Sciatic nerve (tissue), 2 donors: Measurements from ENCODE around the gene TSC22D2. TPM values are rescaled to one million over a fixed set of nuclear protein-coding genes. Genes with fewer than 3 reads are reported as not detected.

Experiments used
- ATAC-seq: fragments of 200-7000 bp; cut with Tn5 transposase; one replicate; pipeline ENCODE4 v1.9.1; 2020; ENCODE audit warnings: mild to moderate bottlenecking, moderate library complexity
- DNase-seq: peaks from one replicate; pipeline ENCODE4 v3.0.0-alpha.2; 2020; ENCODE audit warnings: low spot score
- intact Hi-C: fragments of 100-400 bp; cut with DNase I; formaldehyde crosslinking; loops from one replicate; pipeline ENCODE4 v1.14.2; 2022
- total RNA-seq: library from RNA; stranded (reverse); fragmentation: NEBNext Ultra II Directional; extraction: Animal tissue kit (Norgen Biotek cat#: 25700); gene quantifications from one replicate; pipeline ENCODE4 v1.2.1, GENCODE V29; 2021
- donor health status: DM: no; HTN: no; CAD: no.
- donor health status: DM: no; HTN: no; CAD: no.

The TSC22D2 gene
- total RNA-seq, 1 donor from 2014 or later: 30.6 TPM

DNA sequence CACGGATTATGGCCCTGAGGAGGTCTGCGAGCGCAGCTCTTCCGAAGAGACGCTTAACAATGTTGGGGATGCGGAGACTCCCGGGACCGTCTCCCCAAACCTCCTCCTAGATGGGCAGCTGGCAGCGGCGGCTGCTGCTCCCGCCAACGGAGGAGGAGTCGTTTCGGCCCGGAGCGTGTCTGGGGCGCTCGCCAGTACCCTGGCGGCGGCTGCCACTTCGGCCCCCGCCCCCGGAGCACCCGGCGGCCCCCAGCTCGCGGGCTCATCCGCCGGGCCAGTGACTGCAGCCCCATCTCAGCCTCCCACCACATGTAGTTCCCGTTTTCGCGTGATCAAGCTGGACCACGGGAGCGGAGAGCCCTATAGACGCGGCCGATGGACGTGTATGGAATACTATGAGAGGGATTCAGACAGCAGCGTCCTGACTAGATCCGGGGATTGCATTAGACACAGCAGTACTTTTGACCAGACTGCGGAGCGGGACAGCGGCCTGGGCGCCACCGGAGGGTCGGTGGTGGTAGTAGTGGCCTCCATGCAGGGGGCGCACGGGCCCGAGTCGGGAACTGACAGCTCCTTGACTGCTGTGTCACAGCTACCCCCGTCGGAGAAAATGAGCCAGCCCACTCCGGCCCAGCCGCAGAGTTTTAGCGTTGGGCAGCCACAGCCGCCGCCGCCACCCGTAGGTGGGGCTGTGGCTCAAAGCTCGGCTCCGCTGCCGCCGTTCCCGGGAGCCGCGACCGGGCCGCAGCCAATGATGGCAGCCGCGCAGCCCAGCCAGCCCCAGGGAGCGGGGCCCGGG lies 1.6 kb downstream of the TSC22D2 start:
- DNase-seq: peak; percentile 88
- intact Hi-C loops: no loop called here
- ATAC-seq: peak; percentile 49

DNA sequence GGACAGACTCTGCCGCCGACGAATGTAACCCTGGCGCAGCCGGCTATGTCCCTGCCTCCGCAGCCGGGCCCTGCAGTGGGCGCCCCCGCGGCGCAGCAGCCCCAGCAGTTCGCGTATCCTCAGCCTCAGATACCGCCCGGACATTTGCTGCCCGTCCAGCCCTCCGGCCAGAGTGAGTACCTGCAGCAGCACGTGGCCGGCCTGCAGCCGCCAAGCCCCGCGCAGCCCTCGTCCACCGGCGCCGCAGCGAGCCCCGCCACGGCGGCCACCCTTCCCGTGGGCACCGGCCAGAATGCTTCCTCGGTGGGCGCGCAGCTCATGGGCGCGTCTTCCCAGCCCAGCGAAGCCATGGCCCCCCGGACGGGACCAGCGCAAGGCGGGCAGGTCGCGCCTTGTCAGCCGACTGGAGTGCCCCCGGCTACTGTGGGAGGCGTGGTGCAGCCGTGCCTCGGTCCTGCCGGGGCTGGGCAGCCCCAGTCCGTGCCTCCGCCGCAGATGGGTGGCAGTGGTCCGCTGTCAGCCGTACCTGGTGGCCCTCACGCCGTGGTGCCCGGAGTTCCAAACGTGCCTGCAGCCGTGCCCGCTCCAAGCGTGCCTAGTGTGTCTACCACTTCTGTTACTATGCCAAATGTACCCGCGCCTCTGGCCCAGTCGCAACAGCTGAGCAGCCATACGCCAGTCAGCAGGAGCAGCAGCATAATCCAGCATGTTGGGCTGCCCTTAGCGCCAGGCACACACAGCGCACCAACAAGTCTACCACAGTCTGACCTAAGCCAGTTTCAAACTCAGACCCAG lies 2.4 kb downstream of the TSC22D2 start:
- ATAC-seq (no peak), DNase-seq (peak; percentile 66)
- intact Hi-C loops: no loop called here

DNA sequence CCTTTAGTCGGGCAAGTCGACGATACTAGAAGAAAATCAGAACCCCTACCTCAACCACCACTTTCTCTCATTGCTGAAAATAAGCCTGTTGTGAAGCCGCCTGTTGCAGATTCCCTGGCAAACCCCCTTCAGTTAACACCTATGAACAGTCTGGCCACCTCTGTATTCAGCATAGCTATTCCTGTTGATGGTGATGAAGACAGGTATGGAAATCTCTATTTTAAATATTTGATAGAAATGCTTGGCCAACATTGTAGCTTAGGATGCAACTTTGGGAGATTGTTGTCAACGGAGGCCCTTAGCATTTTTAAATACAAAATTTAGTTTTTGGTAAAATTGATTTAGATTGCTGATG lies 3.0 kb downstream of the TSC22D2 start:
- DNase-seq (no peak), ATAC-seq (no peak)
- intact Hi-C loops: no loop called here

DNA sequence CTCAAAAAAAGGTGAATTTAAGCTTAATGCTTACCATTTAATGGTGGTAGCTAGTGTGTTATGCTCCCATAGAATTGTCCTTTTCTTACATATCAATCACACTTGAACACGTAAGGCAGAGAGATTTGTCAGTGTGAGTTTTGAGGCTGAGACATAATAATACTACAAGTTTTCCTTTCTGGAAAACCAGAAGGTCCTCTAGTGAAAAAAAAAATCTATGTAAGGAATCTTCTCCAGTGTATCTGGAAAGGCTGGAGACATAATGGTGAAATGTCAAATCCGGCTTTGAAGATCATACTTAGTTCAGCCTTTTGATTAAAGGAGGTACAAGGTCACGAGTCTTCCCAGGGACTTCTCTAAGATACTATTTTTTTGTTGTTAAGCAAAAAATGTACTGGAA lies 3.4 kb downstream of the TSC22D2 start:
- DNase-seq: no peak
- intact Hi-C loops: no loop called here
- ATAC-seq: no peak

DNA sequence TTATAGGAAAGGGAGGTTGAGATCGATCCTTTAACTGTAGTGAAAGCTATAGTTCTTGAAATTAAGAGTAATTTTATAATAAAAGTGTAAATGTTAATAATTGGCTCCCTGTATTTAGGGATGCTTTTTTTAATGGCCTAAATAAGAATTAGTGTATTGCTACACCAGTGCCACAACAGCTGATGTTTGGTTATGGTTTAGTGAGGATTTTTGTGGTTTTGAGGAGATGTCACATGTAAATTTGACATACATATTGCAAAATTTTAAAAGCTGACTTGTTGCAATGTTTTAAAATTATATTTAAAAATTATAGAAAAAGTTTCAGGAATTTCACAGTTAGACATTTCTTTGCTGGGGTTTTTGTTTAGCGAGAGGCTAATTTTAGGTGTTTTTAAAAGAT lies 3.9 kb downstream of the TSC22D2 start:
- no peak for ATAC-seq
- intact Hi-C loops: no loop called here
- no peak for DNase-seq

DNA sequence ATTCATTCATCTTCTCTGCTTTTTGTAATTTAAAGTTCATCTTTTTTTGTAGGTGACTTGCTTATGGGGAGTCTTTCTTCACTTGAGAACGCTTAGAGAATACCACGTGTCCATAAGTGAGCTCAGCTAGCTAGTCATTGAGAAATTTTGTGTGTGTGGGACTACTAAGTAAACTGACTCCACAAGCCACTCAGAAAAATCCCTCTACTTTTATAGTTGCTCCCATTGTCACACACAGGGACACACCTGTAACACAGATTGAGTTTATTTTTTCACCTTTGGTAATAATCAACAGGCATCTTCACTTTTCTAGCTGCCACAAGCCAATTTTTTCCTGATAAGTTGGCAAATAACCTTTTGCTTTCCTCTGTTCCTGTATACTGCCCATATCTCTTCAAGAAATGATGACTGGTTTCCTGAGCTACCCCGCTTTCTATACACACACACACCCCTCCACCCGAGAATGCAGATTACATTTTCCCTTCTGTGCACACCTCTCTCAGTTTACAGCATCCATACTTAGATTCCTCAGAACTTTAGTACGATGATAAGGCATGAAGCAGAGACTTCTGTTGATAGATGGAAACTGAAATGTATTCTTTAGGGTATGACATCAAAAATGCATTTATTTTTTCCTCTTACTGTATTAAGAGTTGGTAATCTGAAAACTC lies 4.6 kb downstream of the TSC22D2 start:
- no peak for ATAC-seq
- no peak for DNase-seq
- intact Hi-C loops: no loop called here

DNA sequence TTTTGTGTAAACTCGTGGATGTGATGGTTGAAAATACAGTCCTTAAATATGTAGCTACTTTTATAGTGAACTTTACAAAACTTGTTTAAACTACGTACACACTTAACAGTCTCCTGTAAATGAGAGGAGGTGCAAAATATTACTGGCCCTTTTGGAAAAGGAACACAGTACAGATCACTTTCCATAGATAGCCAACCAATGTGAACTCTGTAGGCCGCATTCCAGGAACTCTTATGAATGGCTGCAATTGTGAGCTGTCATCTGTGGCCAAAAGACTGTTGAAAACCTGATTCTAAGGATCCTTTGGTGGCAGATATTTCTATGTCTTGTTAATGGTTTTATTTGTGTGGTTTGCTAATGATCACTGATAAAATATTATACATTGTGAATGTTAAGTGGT lies 6.2 kb downstream of the TSC22D2 start:
- DNase-seq (no peak), ATAC-seq (no peak)
- intact Hi-C loops: no loop called here

DNA sequence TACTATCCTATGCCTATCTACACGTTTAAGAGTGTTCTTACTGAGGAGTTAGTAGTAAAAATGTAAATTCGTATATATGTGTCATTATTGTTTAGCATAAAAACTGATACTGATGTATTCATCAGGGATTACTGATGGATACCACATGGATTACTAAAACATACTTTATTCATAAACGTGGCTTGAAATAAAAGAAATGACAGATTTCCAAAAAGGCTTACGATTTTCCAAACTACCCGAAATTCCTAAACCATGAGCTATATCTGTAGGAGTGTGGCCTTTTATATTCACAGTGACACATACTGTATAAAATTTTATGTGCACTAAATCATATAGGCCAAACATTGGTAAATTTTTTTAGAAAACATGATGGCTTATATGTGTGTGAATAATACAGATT lies 6.9 kb downstream of the TSC22D2 start:
- no peak for DNase-seq
- intact Hi-C loops: no loop called here
- ATAC-seq: no peak

DNA sequence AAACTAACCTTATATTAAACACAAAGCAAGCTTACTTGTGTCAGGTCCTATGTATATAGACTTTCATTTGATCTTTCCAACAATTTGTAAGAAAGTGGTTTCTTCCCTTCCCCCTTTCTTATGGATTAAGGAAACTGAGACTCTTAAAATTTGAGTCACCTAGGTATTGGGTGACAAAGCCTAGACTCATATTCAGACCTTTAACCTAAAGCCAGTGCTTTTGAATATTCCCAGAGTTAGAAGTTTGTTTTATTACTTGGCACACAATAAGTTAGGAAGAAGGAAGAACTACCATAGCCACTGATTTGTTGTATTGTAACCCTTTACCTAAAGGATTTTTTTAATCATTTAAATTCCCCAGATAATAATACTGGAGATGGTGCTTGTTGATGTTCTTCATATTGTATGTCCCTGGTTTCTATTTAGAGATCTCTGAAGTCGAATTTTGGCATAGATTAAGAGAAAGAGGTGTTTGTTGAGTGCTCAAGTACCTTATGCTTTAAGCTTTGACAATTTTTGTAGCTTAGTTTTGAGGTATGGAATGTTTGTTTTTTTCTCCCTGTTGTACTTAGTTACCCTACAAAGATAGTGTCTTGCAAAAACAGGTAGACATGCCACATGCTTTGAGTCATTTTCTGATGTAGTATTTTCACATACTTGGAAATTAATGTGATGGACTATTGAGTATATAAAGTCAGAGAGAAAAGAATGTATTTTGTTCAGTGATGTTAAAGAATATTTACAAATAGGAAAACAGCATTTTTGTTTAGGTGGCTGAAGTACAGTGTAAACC lies 11.2 kb downstream of the TSC22D2 start:
- ATAC-seq (no peak), DNase-seq (no peak)
- intact Hi-C loops: no loop called here

DNA sequence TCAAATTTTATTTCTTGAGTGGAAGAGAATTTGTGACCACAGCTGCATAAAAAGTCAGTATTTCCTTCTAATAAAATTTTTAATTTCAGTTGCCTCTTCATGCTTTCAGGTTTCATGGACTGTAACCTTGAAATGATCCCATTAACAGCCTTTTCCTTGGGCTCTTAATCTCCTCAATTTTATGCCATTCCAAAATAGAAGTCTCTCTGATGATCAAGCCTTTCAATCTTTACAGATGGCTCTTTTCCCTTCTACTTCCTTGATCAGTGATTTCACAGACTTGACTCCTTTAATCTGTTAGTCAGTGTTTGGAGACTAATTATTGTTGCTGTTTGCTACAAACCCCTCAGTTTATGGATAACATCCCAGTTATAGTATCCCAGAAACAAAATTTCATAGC lies 11.9 kb downstream of the TSC22D2 start:
- DNase-seq (no peak), ATAC-seq (no peak)
- intact Hi-C loops: no loop called here

DNA sequence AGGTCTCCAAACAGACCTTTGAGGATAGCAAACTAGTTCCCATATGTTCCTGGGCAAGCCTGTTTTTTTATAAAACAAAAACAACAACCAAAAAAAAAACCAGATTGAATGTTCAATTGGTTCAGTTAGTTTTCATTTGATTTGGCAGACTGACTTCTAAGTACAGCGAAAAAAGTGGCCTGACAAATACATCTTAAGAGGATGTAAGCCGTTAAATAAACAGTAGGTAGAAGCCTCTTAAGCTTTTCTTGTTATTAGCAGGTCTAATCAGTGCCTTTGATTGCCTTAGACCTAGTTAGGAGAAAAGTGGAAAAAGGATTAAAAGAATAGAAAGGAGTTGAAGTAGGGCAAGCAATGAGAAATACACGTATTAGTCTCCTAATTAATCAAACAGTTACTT lies 13.2 kb downstream of the TSC22D2 start:
- intact Hi-C loops: no loop called here
- DNase-seq (no peak), ATAC-seq (no peak)

DNA sequence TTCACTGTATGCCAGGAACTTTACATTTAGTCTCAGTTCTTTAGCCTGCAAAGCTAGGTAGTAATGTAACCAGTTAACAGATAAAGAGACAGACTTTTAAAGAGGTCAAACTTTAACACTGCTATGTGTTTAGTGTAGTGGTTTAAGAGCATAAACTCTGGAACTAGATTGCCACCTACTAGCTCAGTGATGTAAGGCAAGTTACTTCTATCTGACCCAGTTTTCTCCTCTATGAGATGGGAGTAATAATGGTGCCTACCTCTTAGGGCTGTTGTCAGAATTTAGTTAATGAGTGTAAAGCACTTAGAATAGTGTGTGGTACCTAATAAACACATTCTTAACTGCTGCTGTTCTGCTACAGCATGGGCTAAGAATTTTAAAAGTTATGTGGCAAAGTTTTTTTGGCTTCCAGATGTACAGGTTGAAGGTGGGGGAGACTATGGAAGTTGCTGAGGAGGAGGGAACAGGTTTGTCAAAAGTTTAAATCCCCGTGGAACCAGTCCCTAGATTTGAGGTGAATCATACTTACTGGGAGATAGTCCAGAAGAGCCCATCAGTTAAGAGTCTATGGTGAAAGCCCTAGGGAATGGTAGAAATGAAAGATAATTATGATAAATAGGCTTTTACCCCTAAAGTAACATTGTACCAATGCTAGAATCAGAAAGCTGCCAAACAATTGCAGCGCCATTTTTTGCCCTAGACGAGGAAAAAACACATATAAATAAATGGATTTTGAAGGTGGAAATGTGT lies 13.9 kb downstream of the TSC22D2 start:
- ATAC-seq: no peak

DNA sequence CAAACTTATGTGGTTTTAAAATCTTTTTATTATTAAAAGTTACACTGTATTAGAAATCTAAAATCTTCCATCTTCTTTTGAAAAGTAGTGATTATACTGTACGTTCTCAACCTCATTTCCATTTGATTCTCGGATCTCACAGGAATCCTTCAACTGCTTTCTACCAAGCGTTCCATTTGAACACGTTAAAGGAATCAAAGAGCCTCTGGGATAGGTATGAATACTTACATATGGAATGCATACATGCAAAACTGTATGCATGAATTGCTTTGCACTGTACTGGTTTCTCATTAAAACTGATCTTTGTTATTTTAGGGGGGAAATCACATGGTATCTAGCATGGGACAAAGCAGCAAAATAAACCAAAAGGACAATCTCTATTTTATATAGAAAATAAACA lies 14.8 kb downstream of the TSC22D2 start:
- intact Hi-C loops: no loop called here
- DNase-seq (no peak), ATAC-seq (no peak)

More for the DNA sequence above, 13.9 kb downstream of the TSC22D2 start:
- intact Hi-C loops: no loop called here
- DNase-seq: no peak

DNA sequence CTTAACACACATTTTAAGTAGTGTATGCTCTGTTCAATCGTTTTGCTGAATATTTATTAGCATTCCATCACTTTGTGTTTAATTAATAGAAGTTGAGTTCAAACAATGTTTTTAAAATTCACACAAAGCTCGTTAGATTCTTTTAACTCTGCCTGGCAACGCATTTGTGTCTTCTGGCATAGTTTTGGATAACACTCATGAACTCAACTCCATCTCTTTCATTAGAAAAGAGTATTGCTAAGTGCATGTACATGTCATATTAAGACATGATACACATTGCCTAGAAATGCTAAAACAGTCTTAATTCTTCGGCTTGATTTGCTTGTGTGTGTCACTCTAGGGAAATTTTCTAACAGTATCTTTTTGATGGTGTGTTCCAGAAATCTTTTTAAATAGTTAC lies 15.7 kb downstream of the TSC22D2 start:
- intact Hi-C loops: no loop called here
- ATAC-seq (no peak), DNase-seq (no peak)

DNA sequence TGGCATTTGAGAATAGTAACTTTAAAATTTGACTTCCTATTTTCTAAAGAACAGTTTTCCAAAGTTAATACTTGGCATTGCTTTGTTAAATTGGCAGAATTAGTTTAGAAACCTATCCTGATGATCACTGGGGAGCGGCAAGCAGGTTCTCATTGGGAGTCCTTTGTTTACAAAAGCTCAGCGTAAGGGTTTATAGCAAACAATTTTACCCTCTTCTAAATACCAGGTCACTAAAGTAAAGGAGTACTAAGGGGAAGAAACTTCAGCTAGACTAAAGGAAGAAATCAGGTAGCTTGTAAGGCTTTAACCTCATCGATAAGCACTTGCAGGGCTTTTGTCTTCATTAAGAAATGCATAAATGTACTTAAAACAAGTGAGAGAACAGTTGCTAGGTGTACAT lies 18.2 kb downstream of the TSC22D2 start:
- intact Hi-C loops: no loop called here
- DNase-seq (no peak), ATAC-seq (no peak)

DNA sequence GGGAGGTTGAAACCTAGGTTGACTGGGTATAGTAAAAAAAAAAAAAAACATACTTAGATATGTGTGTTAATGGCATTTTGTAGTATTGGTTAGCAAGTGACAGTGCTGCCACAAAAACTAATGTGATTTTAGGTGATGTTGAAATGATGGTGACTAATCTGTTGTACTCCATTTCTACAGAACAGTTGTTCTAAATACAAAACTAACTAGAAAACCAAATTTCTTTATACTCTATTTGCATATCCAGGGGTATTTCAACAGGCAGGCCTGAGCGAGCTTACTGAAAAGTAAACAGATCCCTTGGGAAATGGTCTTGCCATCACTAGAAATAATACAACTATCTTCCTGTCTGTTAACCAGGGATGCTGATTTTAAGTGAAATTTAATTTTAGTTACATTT lies 20.5 kb downstream of the TSC22D2 start:
- no peak for DNase-seq
- intact Hi-C loops: no loop called here
- no peak for ATAC-seq

DNA sequence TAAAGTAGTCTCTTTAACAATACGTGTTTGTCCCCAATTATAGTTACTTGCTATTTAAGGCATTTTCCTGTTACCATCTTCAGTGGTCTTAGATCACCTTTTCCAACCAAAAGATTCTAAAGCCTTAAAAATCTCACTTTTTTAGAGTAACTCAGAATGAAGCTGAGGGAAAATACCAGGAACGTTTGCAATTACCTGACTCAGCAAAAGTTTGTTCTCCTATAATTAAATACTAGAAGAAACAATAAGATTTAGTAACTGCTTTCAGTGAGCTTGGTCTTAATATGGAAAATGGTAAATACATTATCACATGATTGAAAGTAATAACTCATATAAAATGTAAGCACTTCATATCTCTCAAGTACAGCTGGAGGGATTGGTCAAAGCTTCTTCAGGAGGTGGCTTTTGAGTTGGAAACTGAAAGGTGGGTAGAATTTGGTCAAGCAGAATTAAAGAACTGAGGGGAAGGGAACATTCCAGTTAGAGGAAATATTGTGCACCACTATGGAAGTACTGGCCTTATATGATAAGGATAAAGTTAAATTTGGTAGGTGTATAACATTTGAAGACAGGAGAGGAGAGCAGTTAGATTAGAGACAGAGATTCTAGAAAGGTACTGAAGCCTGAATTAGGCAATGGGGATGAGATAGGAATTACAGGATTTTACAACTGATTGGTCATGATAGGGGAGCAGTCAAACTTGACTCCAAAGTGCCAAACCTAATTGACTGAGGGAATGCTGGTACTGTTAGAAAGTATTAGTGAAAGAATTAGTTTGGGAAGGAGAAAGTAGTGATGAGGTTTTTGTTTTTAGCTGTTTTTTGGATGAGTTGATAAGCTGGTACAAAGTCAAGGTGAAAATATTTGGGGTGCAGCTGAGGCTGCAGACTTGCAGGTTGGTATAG lies 21.9 kb downstream of the TSC22D2 start:
- DNase-seq (no peak), ATAC-seq (no peak)
- intact Hi-C loops: no loop called here

DNA sequence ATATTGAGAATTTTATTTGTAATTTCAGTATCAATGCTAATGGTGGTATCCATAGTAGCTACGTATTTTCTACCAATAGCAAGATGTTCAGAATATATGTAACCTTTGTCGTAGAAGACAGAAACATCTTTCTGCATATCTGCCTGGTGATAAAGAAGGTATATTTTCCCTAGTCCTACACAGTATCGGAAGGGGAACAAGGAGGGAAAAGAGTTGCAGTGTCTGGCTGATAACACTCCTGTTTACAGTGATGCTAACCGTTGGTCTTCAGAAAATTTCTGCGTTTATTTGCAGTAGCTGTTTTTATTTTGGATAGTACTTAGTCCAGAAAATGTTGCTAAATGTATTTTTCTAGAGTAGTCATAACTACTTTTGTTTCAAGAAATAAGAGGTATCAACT lies 25.2 kb downstream of the TSC22D2 start:
- no peak for DNase-seq
- ATAC-seq: no peak
- intact Hi-C loops: no loop called here
